Stimulated activated CD8-positive, alpha-beta memory T cell treated with anti-CD3 and anti-CD28 coated beads, Interleukin-4, amount 100 ng/mL, for 1 hour (primary cell): ENCODE measurements around the gene RANBP3.
"Not testable (repeated sequence)": the region's sequence is repeated elsewhere in the genome, so short reads cannot be mapped to it uniquely, and the experiment has no call there.

Experiments
- DNase-seq, 2 donors: peaks; one replicate each; pipeline ENCODE4 v3.0.0-alpha.2; 2020; ENCODE audit warnings: low read depth in 2 of 2, low spot score in 1 of 2

RANBP3 gene

GRCh38 chr19:5966941-5967340, 11.0 kb downstream of the RANBP3 start:
- no peak for DNase-seq

- DNase-seq = no peak
Observed at GRCh38 chr19:5966215-5966614, 11.7 kb downstream of the RANBP3 start.

- no peak for DNase-seq
Observed at GRCh38 chr19:5964816-5965565, 12.9 kb downstream of the RANBP3 start.

GRCh38 chr19:5963855-5964254, 14.1 kb downstream of the RANBP3 start:
- no peak for DNase-seq

GRCh38 chr19:5963259-5963658, 14.7 kb downstream of the RANBP3 start:
- not testable (repeated sequence) for DNase-seq

- DNase-seq = peak in 1 of 2 donors; percentile 52
Observed at GRCh38 chr19:5961969-5962945, 15.7 kb downstream of the RANBP3 start.

GRCh38 chr19:5961641-5961968, 16.3 kb downstream of the RANBP3 start:
- not testable (repeated sequence) for DNase-seq

GRCh38 chr19:5960005-5961001, 17.6 kb downstream of the RANBP3 start:
- DNase-seq = no peak

- DNase-seq = no peak
Observed at GRCh38 chr19:5959260-5960004, 18.5 kb downstream of the RANBP3 start.

- DNase-seq = no peak
Observed at GRCh38 chr19:5958851-5959122, 19.2 kb downstream of the RANBP3 start.

GRCh38 chr19:5958074-5958850, 19.7 kb downstream of the RANBP3 start:
- no peak for DNase-seq

GRCh38 chr19:5957170-5957569, 20.8 kb downstream of the RANBP3 start:
- no peak for DNase-seq

- DNase-seq = no peak
Observed at GRCh38 chr19:5956728-5957127, 21.2 kb downstream of the RANBP3 start.

GRCh38 chr19:5956323-5956722, 21.6 kb downstream of the RANBP3 start:
- no peak for DNase-seq

- no peak for DNase-seq
Observed at GRCh38 chr19:5955636-5955935, 22.4 kb downstream of the RANBP3 start.

- no peak for DNase-seq
Observed at GRCh38 chr19:5954293-5954692, 23.6 kb downstream of the RANBP3 start.

- no peak for DNase-seq
Observed at GRCh38 chr19:5953680-5954213, 24.2 kb downstream of the RANBP3 start.

- no peak for DNase-seq
Observed at GRCh38 chr19:5953030-5953589, 24.8 kb downstream of the RANBP3 start.
